Stomach (tissue), 4 donors: ENCODE results near the gene STRADB.

Experiments used
- CTCF ChIP-seq, 7 experiments: fragments of 450-650 bp in 4 of 7; fragments of 200-600 bp in 3 of 7; sonication (generic) in 3 of 7; IDR thresholded peaks; one replicate each; pipeline ENCODE4 v1.5.1; 2016 to 2019; ENCODE audit warnings: antibody characterized with exemption in 7 of 7, control low read depth in 2 of 7, mild to moderate bottlenecking in 1 of 7
- EP300 ChIP-seq: sonication (generic); formaldehyde crosslinking; IDR thresholded peaks from one replicate; pipeline ENCODE4 v1.6.1; 2017; ENCODE audit warnings: antibody characterized with exemption

GRCh38 chr2:201470821-201471731, 19.5 kb downstream of the STRADB start:
- TF ChIP-seq CTCF (IDR thresholded peaks at IDR 0.05), result no peak
- TF ChIP-seq EP300, result no peak
